Neuronal stem cell (in vitro differentiated cells): Measurements from ENCODE around the gene MET.

Experiments used
- DNase-seq: peaks from one replicate; pipeline ENCODE4 v3.0.0-alpha.2; 2013; ENCODE audit warnings: low spot score
- H2AFZ ChIP-seq: one replicate; pipeline ENCODE4 v1.6.1; 2013; ENCODE audit warnings: mild to moderate bottlenecking, low read length, inconsistent platforms
- H2AK5ac ChIP-seq: 2 replicates; pipeline ENCODE4 v1.6.1; 2013; ENCODE audit warnings: low read depth, mild to moderate bottlenecking, inconsistent platforms, low read length, moderate library complexity, mixed read lengths
- H2BK120ac ChIP-seq: 2 replicates; pipeline ENCODE4 v1.6.1; 2013; ENCODE audit warnings: low read depth, mild to moderate bottlenecking, inconsistent platforms, low read length, moderate library complexity, mixed read lengths
- H2BK12ac ChIP-seq: one replicate; pipeline ENCODE4 v1.6.1; 2013; ENCODE audit warnings: low read length, inconsistent platforms
- H2BK15ac ChIP-seq: 2 replicates; pipeline ENCODE4 v1.6.1; 2013; ENCODE audit warnings: mild to moderate bottlenecking, low read length, inconsistent platforms, mixed read lengths
- H2BK5ac ChIP-seq: one replicate; pipeline ENCODE4 v1.6.1; 2013; ENCODE audit warnings: inconsistent platforms, mild to moderate bottlenecking, low read length, moderate library complexity
- H3K14ac ChIP-seq: one replicate; pipeline ENCODE4 v1.6.1; 2013; ENCODE audit warnings: low read length, inconsistent platforms
- H3K18ac ChIP-seq: 2 replicates; pipeline ENCODE4 v1.6.1; 2013; ENCODE audit warnings: low read length, inconsistent platforms
- H3K23ac ChIP-seq: 2 replicates; pipeline ENCODE4 v1.6.1; 2013; ENCODE audit warnings: low read depth, mild to moderate bottlenecking, mixed read lengths, low read length, inconsistent platforms; ENCODE audit not compliant: poor library complexity
- H3K27ac ChIP-seq: replicated peaks from 3 replicates; pipeline ENCODE4 v1.5.1; 2013; ENCODE audit warnings: low read length, inconsistent platforms
- H3K27me3 ChIP-seq, 3 experiments: 2 replicates each; pipeline ENCODE4 v1.6.1; 2013; ENCODE audit warnings: low read length in 3 of 3, mild to moderate bottlenecking in 2 of 3, inconsistent platforms in 1 of 3, low read depth in 1 of 3, mixed read lengths in 1 of 3, moderate library complexity in 1 of 3; ENCODE audit not compliant: control insufficient read depth in 3 of 3, insufficient read depth in 3 of 3
- H3K36me3 ChIP-seq, 2 donors: replicated peaks in 1 of 2; 2 replicates each; pipeline ENCODE4 v1.6.1; 2013; ENCODE audit warnings: low read length in 2 of 2; ENCODE audit not compliant: control insufficient read depth in 2 of 2, insufficient read depth in 2 of 2
- H3K4ac ChIP-seq: 2 replicates; pipeline ENCODE4 v1.6.1; 2013; ENCODE audit warnings: inconsistent platforms, mild to moderate bottlenecking, low read length, moderate library complexity
- H3K4me1 ChIP-seq, 2 donors: 1 replicate in 1 of 2; 2 replicates in 1 of 2; pipeline ENCODE4 v1.6.1; 2013; ENCODE audit warnings: low read length in 2 of 2, low read depth in 1 of 2; ENCODE audit not compliant: control insufficient read depth in 2 of 2, insufficient read depth in 1 of 2
- H3K4me2 ChIP-seq: one replicate; pipeline ENCODE4 v1.6.1; 2013; ENCODE audit warnings: mild to moderate bottlenecking, low read length, inconsistent platforms; ENCODE audit not compliant: insufficient read depth, poor library complexity, severe bottlenecking
- H3K4me3 ChIP-seq, 2 donors: 2 replicates each; pipeline ENCODE4 v1.5.1; 2013; ENCODE audit warnings: low read length in 2 of 2, mild to moderate bottlenecking in 2 of 2, inconsistent platforms in 1 of 2, moderate library complexity in 1 of 2
- H3K79me1 ChIP-seq: one replicate; pipeline ENCODE4 v1.6.1; 2013; ENCODE audit warnings: low read depth, mild to moderate bottlenecking, inconsistent platforms, low read length, moderate library complexity
- H3K9ac ChIP-seq: one replicate; pipeline ENCODE4 v1.6.1; 2013; ENCODE audit warnings: mild to moderate bottlenecking, low read depth, low read length, inconsistent platforms; ENCODE audit not compliant: poor library complexity
- H3K9me3 ChIP-seq, 2 donors: replicated peaks in 1 of 2; 2 replicates each; pipeline versions ENCODE3 to v1.6.1; 2013; ENCODE audit warnings: low read length in 2 of 2, mild to moderate bottlenecking in 2 of 2, inconsistent platforms in 1 of 2, low read depth in 1 of 2, mixed read lengths in 1 of 2, moderate library complexity in 1 of 2; ENCODE audit not compliant: control insufficient read depth in 2 of 2, insufficient read depth in 1 of 2
- H4K8ac ChIP-seq: one replicate; pipeline ENCODE4 v1.6.1; 2013; ENCODE audit warnings: low read depth, mild to moderate bottlenecking, inconsistent platforms, low read length, moderate library complexity
- H4K91ac ChIP-seq: one replicate; pipeline ENCODE4 v1.6.1; 2013; ENCODE audit warnings: low read length, low read depth, mild to moderate bottlenecking, inconsistent platforms; ENCODE audit not compliant: poor library complexity
- WGBS, 2 donors: extraction: QIAGEN DNeasy Blood & Tissue Kit; methylation state at CpG; one replicate each; pipeline ENCODE4 v1.1.7; 2013; ENCODE audit warnings: missing lambda C conversion rate in 2 of 2, mixed read lengths in 1 of 2; ENCODE audit not compliant: insufficient read length in 2 of 2, insufficient replicate concordance in 1 of 2; ENCODE audit errors: extremely low coverage in 2 of 2; 5-methylcytosine and 5-hydroxymethylcytosine counted together

The MET gene

GRCh38 chr7:116829493-116829892, 157.5 kb downstream of the MET start:
- Histone ChIP-seq H3K27ac (no peak overlapping the region), H2BK12ac (no peak overlapping the region), H3K4me2 (no peak overlapping the region), H2AFZ (no peak overlapping the region), H3K36me3 (no peaks in the 10 kb centered on the region), H3K27me3 (peaks cover 0 to 4% (median 0%) of the 10 kb centered on the region in 3 experiments), H3K4me3 (no peak overlapping the region), H4K91ac (no peak overlapping the region), H2AK5ac (no peak overlapping the region), H3K4ac (no peak overlapping the region), H3K9ac (no peak overlapping the region), H3K9me3 (no peaks in the 10 kb centered on the region), H3K18ac (no peak overlapping the region), H3K23ac (no peak overlapping the region), H2BK120ac (no peak overlapping the region), H2BK5ac (no peak overlapping the region), H3K14ac (no peak overlapping the region), H3K79me1 (no peaks in the 10 kb centered on the region), H3K4me1 (no peaks in the 10 kb centered on the region), H2BK15ac (no peak overlapping the region), H4K8ac (no peak overlapping the region)
- no peak for DNase-seq

- Histone ChIP-seq H2AFZ (no peak overlapping the region), H3K79me1 (no peaks in the 10 kb centered on the region), H3K4me2 (no peak overlapping the region), H2BK5ac (no peak overlapping the region), H3K9ac (no peak overlapping the region), H3K9me3 (no peaks in the 10 kb centered on the region), H3K27me3 (no peaks in the 10 kb centered on the region), H2BK15ac (no peak overlapping the region), H3K23ac (no peak overlapping the region), H3K4me1 (no peaks in the 10 kb centered on the region), H2BK12ac (no peak overlapping the region), H4K91ac (no peak overlapping the region), H3K4me3 (no peak overlapping the region), H2BK120ac (no peak overlapping the region), H4K8ac (no peak overlapping the region), H3K14ac (no peak overlapping the region), H3K36me3 (no peaks in the 10 kb centered on the region), H3K18ac (no peak overlapping the region), H3K4ac (no peak overlapping the region), H3K27ac (no peak overlapping the region), H2AK5ac (no peak overlapping the region)
- no CpG with 5 or more reads among the region's 2 CpGs for WGBS, 2 donors
- no peak for DNase-seq
These were observed 160.7 kb downstream of the MET start for GRCh38 chr7:116832692-116833091.

DNA sequence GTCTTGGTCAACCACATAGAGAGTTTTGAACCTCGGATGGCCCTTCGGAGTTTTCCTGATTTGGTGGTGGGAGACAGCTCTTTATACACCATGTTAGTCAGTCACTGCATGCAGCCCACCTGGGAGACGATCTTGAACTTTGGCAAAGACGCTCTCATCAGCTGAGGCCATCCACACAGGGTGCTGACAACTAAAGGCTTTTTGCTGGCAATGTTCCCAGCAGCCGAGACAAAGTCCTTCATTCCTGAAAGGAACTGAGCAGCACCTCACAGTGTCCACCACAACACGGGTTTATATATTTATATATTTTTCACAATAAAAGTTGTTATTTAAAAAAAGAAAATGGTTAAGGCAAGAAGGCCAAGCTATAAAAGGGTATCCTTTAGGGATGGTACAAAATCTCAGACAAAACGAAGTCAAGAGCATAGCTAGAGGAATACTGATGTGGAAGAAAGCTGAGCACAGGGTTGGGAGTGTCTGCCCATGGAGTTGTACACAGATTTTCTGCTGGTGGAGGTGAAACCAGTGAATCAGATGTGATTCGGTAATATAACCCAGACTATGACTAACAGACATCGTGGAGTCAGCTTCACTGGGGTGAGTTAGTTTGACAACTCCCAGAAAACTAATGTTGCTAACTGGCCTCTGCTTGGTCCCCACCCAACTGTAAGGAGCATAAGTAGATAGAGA, 163.0 kb downstream of the MET start:
- H4K8ac ChIP-seq: no peak overlapping the region
- no peak overlapping the region for H4K91ac ChIP-seq
- no peak overlapping the region for H3K4ac ChIP-seq
- H3K18ac ChIP-seq: no peak overlapping the region
- no peak overlapping the region for H3K4me3 ChIP-seq
- H2AFZ ChIP-seq: no peak overlapping the region
- no peak overlapping the region for H3K14ac ChIP-seq
- no peaks in the 10 kb centered on the region for H3K4me1 ChIP-seq
- no peak overlapping the region for H2BK5ac ChIP-seq
- no peak overlapping the region for H2BK120ac ChIP-seq
- no peak overlapping the region for H2AK5ac ChIP-seq
- H2BK15ac ChIP-seq: no peak overlapping the region
- no peaks in the 10 kb centered on the region for H3K79me1 ChIP-seq
- no peak overlapping the region for H3K27ac ChIP-seq
- no peak overlapping the region for H2BK12ac ChIP-seq
- no CpG with 5 or more reads among the region's 9 CpGs for WGBS, 2 donors
- no peaks in the 10 kb centered on the region for H3K9me3 ChIP-seq
- H3K23ac ChIP-seq: no peak overlapping the region
- H3K9ac ChIP-seq: no peak overlapping the region
- no peaks in the 10 kb centered on the region for H3K36me3 ChIP-seq
- H3K27me3 ChIP-seq: peaks cover 0 to 5% (median 0%) of the 10 kb centered on the region in 3 experiments
- H3K4me2 ChIP-seq: no peak overlapping the region
- no peak for DNase-seq

- no peak overlapping the region for H4K8ac ChIP-seq
- H2BK120ac ChIP-seq: no peak overlapping the region
- H3K27ac ChIP-seq: no peak overlapping the region
- peaks cover 0 to 5% (median 0%) of the 10 kb centered on the region in 3 experiments for H3K27me3 ChIP-seq
- no peak overlapping the region for H2BK5ac ChIP-seq
- H2BK12ac ChIP-seq: no peak overlapping the region
- no CpG with 5 or more reads among the region's 2 CpGs for WGBS, 2 donors
- H3K4me3 ChIP-seq: no peak overlapping the region
- no peaks in the 10 kb centered on the region for H3K4me1 ChIP-seq
- H3K23ac ChIP-seq: no peak overlapping the region
- no peak overlapping the region for H3K18ac ChIP-seq
- H4K91ac ChIP-seq: no peak overlapping the region
- H3K9me3 ChIP-seq: no peaks in the 10 kb centered on the region
- H3K4me2 ChIP-seq: no peak overlapping the region
- no peak overlapping the region for H3K14ac ChIP-seq
- H3K9ac ChIP-seq: no peak overlapping the region
- no peak overlapping the region for H3K4ac ChIP-seq
- H2BK15ac ChIP-seq: no peak overlapping the region
- H2AFZ ChIP-seq: no peak overlapping the region
- no peaks in the 10 kb centered on the region for H3K36me3 ChIP-seq
- H3K79me1 ChIP-seq: no peaks in the 10 kb centered on the region
- no peak overlapping the region for H2AK5ac ChIP-seq
- DNase-seq: no peak
These were observed 164.1 kb downstream of the MET start for GRCh38 chr7:116836048-116836447.
